Measurements from ENCODE around the gene GADD45GIP1.
"Not testable (repeated sequence)": the region's sequence is repeated elsewhere in the genome, so short reads cannot be mapped to it uniquely, and the experiment has no call there.

The GADD45GIP1 gene

GRCh38 chr19:12987190-12987589, 30.2 kb upstream of the GADD45GIP1 start:
- DNase-seq = no peak

- DNase-seq = no peak
Observed at GRCh38 chr19:12986726-12987125, 29.7 kb upstream of the GADD45GIP1 start.

- no peak for DNase-seq
Observed at GRCh38 chr19:12985049-12985776, 28.2 kb upstream of the GADD45GIP1 start.

GRCh38 chr19:12984683-12985048, 27.6 kb upstream of the GADD45GIP1 start:
- no peak for DNase-seq

- no peak for DNase-seq
Observed at GRCh38 chr19:12984143-12984627, 27.2 kb upstream of the GADD45GIP1 start.

GRCh38 chr19:12983542-12984142, 26.6 kb upstream of the GADD45GIP1 start:
- DNase-seq = peak; percentile 97

- DNase-seq = no peak
Observed at GRCh38 chr19:12983091-12983490, 26.1 kb upstream of the GADD45GIP1 start.

GRCh38 chr19:12982648-12983047, 25.6 kb upstream of the GADD45GIP1 start:
- DNase-seq = no peak

GRCh38 chr19:12979974-12980373, 23.0 kb upstream of the GADD45GIP1 start:
- DNase-seq = no peak

GRCh38 chr19:12976109-12976508, 19.1 kb upstream of the GADD45GIP1 start:
- not testable (repeated sequence) for DNase-seq

GRCh38 chr19:12975221-12975741, 18.3 kb upstream of the GADD45GIP1 start:
- no peak for DNase-seq

GRCh38 chr19:12974301-12975220, 17.5 kb upstream of the GADD45GIP1 start:
- DNase-seq = no peak

GRCh38 chr19:12973236-12973635, 16.2 kb upstream of the GADD45GIP1 start:
- DNase-seq = no peak

- DNase-seq = no peak
Observed at GRCh38 chr19:12970070-12970820, 13.2 kb upstream of the GADD45GIP1 start.

- DNase-seq = no peak
Observed at GRCh38 chr19:12969292-12969988, 12.4 kb upstream of the GADD45GIP1 start, which contains the start of gene DAND5. DAND5 (plus strand) TSS chr19:12969576; CDS start chr19:12969661, 85 bp downstream.

- no peak for DNase-seq
Observed at GRCh38 chr19:12967907-12968306, 10.9 kb upstream of the GADD45GIP1 start.

GRCh38 chr19:12965812-12966135, 8.8 kb upstream of the GADD45GIP1 start:
- no peak for DNase-seq

GRCh38 chr19:12965017-12965811, 8.2 kb upstream of the GADD45GIP1 start:
- peak; percentile 96 for DNase-seq

- DNase-seq = no peak
Observed at GRCh38 chr19:12959481-12959880, 2.5 kb upstream of the GADD45GIP1 start.

- not testable (repeated sequence) for DNase-seq
Observed at GRCh38 chr19:12957389-12957952, 448 bp upstream of the GADD45GIP1 start.

GRCh38 chr19:12955996-12956395, 1.0 kb downstream of the GADD45GIP1 start:
- no peak for DNase-seq
